GM19452 (cell line): Measurements from ENCODE around the gene TAGAP.
"Not testable (repeated sequence)": the region's sequence is repeated elsewhere in the genome, so short reads cannot be mapped to it uniquely, and the experiment has no call there.

ENCODE experiments used
- ATAC-seq: cut with Tn5 transposase; IDR thresholded peaks from one replicate; pipeline ENCODE4 v1.9.1; 2021; ENCODE audit not compliant: unreplicated experiment

TAGAP gene

GRCh38 chr6:159045801-159046200, 1.0 kb upstream of the TAGAP start:
- no peak for ATAC-seq

- no peak for ATAC-seq
These were observed 844 bp downstream of the TAGAP start for GRCh38 chr6:159043947-159044346.

DNA sequence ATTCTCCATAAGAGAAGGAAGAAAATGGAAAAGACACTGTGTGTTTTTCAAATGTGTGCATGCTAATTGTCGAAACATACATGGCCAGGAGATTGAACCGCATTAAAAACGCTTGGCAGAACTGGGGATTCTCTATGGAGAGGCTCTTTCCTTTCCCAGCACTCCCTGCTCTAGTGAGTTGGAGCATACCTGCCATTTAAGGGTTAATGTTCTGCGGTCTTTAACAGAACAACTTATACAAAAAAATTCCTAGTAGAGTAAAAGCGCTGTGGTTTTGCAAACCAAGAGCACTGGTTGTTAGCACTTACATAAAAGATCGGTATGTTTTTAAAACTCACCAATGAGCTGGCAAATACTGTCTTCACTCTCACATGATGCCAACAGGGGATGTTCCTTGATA, 1.5 kb downstream of the TAGAP start:
- no peak for ATAC-seq

DNA sequence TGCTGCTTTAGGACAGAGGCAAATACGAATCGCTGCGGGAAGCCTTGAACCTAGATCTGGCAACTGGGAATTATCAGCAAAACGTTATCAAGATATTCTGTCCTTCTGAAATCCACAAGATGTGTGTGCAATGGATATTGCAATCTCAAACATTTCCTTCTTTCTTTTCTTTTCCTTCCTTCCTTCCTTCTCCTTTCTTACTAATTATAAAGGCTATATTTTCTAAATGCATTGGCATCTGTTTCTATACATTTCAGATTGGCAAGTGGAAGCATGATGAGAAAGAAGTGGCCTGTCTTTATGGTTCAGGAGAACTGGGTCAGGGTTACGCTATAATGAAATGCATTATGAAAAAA, 2.0 kb downstream of the TAGAP start:
- no peak for ATAC-seq

- peak; percentile 38 for ATAC-seq
These were observed 2.6 kb downstream of the TAGAP start for GRCh38 chr6:159042003-159042825.

DNA sequence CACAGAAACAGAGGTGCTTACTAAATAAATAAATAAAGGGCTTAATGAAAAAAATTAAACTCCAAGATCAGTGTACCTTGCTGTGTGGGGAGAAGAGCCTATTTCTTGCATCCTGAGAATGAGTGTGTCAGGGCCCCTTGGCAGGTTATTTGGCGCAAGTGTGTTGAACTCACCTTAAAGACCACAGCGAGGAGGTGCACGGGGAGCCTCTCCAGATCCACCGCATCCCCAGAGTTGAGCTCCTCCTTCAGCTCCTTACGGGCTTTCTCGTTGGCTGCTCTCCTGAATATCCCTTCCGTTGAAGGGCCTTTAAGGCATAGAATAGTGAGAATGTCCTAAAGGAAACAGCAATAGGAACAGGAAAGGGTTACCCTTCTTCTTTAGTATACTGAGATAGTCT, 3.6 kb downstream of the TAGAP start:
- no peak for ATAC-seq

DNA sequence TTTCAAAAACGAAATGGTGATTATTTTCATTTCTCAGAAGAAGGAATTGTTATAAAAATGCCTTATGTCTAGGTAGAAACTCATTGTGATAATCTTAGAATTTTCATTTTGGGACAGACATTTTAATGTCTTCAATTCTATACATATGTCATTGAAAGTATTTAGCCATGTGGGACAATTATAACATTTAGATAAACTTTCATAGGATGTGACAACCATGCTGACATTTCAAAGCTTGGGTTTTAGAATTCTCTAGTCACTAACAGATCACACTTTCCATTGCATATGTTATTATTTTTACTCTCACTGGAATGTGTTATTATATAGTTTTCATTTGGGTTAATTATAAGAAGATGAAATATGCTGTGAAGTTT, 4.9 kb downstream of the TAGAP start:
- ATAC-seq = no peak

- ATAC-seq = peak; percentile 78
These were observed 5.6 kb downstream of the TAGAP start for GRCh38 chr6:159038914-159039884.

- ATAC-seq = not testable (repeated sequence)
These were observed 6.5 kb downstream of the TAGAP start for GRCh38 chr6:159038318-159038717.

- ATAC-seq = no peak
These were observed 7.0 kb downstream of the TAGAP start for GRCh38 chr6:159037756-159038290.

GRCh38 chr6:159036673-159037072, 8.1 kb downstream of the TAGAP start:
- ATAC-seq = no peak

GRCh38 chr6:159035891-159036290, 8.9 kb downstream of the TAGAP start:
- no peak for ATAC-seq

- no peak for ATAC-seq
These were observed 11.4 kb downstream of the TAGAP start for GRCh38 chr6:159033160-159034049.

- no peak for ATAC-seq
These were observed 12.9 kb downstream of the TAGAP start for GRCh38 chr6:159031846-159032245.

DNA sequence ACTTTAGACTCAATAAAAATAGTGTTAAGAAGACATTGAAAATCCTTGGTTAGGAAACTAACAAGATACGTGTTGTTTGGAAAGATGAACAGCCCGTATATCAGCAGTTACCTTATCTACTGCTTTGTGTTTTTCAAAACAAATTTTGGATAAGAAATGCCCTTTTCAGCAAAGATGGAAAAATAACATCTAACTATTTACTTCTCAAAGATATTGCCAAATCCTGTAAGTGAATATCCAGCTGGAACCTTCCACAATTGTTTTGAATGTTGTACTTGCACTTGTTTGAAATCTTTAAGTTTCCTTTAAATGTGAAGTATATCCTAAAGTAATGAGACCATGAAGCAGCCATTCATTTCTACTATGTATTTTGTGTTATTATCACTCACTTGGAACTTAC, 14.6 kb downstream of the TAGAP start:
- no peak for ATAC-seq

DNA sequence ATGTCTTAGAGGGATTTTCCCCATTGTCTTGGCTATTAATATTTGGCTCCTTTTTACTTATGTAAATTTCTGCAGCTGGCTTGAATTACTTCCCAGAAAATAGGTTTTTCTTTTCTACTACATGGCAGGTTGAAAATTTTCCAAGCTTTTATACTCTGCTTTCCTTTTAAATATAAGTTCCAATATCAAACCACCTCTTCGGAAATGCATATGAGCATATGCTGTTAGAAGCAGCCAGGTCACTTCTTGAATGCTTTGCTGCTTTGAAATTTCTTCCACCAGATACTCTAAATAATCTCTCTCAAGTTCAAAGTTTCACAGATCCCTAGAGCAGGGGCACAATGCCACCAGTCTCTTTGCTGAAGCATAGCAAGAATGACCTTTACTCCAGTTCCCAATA, 19.6 kb downstream of the TAGAP start:
- ATAC-seq = not testable (repeated sequence)

GRCh38 chr6:159023893-159024292, 20.9 kb downstream of the TAGAP start:
- no peak for ATAC-seq

DNA sequence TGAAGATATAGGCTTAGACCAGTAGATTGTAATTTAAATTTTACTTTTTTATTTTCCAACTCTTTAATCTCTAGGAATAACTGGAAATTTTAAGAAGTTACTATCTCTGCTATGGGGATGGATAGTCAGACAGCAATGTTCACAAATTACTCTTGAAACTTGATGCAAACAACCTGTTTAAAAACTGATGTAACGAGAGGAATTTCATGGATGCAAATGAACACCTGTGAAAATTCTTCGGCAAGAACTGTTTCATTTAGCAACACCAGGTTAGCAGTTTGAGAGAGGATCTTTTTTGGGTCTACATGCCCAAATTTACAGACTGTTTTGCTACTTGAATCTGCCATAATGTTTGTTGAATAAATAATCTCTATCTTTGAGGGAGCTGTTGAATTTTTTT, 24.8 kb downstream of the TAGAP start:
- ATAC-seq = no peak

DNA sequence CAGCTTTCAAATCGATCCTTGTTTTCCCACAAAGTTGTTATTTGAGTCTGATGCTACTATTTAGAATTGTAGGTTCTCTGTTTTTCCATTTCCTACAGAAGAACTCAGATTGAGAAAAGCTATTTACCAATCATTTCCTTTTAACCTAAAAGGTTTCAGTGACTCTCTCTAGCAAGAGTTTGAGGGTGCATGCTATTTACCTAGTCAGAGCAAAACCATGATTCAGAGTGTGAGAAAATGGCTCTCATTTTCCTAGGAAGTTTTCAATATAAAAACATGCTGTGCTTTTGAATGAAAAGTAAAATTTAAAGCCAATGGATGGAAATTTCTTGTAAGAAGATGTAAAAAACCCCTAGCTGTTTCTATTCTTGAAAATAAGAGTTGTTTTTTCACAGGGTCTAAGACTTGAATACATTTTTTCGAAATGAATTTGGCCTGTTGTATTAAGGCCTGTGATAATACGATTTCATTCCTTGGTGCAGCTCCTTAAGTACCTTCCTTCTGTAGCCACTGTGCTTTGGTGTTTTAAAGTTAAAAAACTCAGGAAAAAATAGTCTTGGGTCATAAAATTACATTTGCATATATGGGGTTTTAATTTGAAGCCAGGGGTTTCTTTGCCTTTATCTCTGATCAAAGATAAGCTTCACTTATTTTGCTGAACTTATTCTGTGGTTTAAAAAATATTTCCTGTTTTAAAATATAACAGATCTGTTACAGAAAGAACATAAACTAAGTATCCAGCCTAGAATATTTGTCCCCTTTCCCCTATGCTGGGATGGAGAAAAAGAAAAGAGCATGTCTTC, 26.8 kb downstream of the TAGAP start:
- no peak for ATAC-seq

- ATAC-seq = no peak
These were observed 30.4 kb downstream of the TAGAP start for GRCh38 chr6:159014406-159014805.
